ENCODE data around the gene PDE4B.
"Not testable (repeated sequence)": the region's sequence is repeated elsewhere in the genome, so short reads cannot be mapped to it uniquely, and the experiment has no call there.

The PDE4B gene

DNA sequence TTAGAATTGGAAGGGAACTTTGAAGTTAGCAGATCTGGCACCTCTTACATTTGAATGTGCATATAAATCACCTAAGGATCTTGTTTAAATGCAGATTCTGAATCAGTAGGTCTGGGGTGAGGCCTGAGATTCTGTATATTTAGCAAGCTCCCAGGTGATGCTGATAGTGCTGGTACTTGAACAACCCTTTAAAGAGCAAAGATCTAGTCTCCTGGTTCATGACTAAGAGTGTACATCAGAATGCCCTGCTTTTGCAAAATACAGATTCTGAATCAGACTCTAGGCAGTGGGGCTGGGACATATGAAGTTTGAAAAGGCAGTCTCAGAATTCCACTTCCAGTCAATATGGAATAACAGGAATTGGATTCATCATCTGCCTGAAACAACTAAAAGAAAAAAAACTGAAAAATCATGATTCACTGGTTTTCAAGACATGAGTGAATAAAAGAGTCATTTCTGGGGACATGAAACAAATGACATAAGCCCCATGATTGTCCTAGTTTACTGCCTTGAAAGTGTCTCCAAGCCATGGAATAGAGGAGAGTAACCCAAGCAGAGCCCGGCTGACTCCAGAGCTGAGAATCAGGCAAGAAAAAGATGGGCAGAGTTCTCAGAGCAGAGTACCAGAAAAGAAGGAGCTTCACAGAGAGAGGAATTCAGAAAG, 591.7 kb downstream of the PDE4B start:
- no peak for DNase-seq (ENCODE audit: low read depth in 2 of 2)

DNA sequence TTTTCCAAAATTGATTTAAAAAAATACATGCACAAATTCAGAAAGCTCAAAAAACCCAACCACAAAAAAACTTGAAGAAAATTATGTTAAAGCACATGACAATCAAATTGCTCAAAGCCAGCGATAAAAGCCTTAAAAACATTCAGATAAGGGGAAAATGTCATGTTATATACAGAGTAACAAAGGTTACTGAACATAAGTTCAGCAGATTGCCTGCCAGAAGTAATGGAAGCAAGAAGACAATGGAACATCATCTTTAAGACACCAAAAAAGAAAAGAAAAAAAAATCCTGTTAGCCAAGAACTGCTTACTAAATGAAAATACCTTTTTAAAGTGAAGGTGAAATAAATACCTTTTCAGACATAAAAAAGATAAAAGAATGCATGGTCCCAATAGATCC, 594.0 kb downstream of the PDE4B start:
- DNase-seq (ENCODE audit: low read depth in 2 of 2), result no peak

DNA sequence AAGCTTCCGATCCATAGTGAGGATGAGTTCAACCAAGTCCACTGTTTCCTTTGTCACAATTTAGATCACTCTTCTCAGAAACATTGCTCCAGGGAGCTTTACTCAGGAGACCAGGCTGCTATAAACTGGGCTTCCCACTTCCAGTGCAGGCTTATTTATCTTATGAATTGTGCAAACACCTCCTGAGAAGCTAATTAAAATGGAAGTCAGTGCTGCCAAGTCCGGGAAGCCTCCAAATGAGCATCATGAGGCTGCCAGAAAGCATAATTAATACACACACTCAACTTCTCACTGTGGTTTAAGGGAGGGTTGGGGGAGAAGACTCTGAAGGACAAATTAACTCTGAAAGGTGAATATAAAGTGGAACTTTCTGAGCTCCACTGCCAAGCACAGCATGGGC, 596.2 kb downstream of the PDE4B start:
- no peak for DNase-seq (ENCODE audit: low read depth in 2 of 2)

DNA sequence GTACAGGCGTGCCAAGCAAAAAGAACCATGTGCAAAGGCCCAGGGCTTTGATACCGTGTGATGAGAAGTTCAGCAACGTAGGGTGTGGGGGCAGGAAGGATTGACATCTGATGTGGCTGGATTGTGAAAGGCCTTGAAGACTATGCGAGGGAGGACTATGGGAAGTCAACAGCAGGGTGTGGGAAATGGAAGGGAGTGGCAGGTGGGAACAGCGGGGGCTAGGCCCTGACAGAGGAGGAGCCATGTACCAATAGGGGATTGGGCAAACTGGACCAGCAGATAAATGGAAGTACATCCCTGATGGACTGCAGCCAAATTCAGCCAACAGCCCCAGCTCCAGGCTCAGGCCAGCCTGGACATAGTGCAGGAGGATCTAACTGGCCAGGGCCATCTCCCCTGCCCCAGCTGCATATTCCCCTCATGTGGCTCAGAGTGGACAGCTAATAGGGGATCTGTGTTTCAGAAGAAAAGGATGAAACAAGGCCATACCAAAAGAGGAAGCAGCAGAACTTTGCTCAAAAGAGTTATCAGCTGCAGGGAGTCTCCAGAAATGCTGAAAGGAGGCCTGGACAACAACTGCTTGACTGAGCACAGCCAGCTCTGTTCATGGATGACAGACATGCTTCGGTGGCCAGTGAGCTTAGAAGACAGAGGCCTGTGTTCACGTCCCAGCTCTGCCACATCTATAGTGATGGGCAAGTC, 601.0 kb downstream of the PDE4B start:
- no peak for DNase-seq (ENCODE audit: low read depth in 2 of 2)

DNA sequence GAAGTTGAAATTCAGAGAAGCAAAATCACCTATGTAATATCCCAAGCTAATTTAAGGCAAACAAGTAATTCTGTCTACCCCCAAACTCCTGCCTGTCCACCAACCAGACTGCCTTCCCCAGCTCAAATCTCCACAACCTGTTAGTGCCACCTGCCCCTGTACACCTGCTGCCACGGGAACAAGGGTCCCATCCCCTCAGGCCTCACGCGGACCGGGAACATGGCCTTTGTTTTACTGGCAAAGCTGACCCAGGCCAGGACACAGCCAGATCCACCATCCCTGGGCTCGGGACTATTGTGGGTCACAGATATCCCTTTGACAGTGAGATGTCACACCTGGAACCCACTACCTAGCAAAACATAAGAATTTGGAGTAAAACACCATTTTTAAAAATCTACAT, 601.9 kb downstream of the PDE4B start:
- no peak for DNase-seq (ENCODE audit: low read depth in 2 of 2)

DNA sequence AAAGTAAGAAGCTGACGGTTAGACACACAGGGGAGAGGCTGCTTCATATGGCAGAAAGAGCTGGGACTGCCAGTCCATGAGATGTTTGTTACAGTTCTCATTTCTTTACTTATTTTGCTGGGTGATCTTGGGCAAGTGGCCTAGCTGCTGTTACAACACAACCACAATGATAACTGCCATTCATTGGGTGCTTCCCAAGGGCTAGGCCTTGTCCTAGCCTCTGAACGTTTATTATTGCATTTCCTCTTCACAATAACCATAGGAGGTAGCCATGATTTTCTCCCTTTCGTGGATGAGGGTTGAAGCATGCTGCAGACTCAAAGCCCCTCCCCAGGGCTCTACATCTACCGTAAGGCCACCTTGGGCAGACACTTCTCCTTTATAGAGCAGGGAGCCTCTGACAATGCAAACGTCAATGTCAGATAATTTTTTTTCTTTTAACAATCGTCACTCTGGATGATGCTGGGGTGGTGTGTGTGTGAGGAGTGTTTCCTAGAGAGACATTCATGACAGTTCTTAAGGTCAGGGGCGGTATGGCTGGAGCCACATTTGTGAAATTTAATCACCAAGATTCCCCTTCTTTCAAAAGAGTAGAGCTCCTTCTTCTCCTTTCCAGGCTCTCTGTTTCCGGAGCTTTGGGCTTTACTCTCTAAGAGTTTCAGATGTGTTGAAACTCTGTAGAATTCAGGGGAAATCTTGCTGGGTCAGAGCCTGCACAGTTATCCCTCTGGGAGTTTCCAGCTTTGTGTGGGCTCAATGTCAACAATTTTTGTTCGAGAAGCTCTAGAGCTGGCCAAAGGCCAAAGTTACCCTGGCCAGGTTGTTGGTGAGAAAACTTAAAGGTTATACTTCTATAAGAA, 602.7 kb downstream of the PDE4B start:
- DNase-seq (ENCODE audit: low read depth in 2 of 2), result no peak

DNA sequence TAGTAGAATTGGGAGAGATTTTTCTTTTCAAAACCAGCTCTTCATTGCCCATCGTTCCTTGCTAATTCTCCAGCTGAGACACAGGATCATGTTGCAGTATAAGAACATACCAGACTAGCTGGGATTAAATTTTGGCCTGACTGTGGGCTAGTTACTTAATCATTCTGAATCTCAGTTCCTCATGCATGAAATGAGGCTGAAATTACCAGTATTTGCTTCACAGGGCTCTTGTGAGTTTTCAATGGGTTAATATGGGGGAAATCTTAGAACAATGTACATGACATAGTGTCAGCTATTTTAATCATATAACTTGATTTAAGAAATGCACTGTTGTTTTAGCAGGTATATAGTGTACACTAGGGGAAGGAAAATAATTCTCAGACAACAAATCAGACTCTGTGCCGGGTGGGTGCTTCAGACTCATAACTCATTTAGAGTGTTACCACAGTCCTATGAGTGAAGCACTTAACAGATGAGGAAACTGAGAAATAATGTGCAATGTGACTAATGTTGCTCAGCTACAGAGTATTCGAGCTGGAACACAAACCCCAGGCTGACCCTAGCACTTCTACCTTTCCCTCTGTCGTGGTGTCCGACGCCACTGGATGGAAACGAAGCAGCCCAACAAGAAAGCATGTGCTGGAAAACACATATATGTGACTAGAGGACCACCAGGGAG, 603.7 kb downstream of the PDE4B start:
- DNase-seq (ENCODE audit: low read depth in 2 of 2), result no peak

DNA sequence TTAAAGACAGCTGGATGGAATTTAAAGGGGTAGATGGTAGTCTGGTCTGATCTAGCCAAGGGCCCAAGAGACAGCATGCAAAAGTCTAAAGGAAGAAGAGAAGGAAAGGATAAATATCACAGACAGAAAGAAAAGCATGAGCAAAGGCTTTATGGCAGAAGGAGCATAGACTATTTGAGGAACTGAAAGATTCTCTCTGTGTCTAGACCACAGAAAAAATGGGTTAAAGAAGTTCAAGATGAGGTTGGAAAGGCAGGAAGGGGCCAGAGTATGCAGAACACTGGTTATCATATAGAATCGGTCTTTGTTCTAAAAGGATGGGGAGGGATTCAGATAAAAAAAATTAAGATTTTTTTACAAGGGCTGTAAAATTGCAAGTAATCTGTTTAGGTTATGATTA, 604.5 kb downstream of the PDE4B start:
- DNase-seq (ENCODE audit: low read depth in 2 of 2), result no peak

DNA sequence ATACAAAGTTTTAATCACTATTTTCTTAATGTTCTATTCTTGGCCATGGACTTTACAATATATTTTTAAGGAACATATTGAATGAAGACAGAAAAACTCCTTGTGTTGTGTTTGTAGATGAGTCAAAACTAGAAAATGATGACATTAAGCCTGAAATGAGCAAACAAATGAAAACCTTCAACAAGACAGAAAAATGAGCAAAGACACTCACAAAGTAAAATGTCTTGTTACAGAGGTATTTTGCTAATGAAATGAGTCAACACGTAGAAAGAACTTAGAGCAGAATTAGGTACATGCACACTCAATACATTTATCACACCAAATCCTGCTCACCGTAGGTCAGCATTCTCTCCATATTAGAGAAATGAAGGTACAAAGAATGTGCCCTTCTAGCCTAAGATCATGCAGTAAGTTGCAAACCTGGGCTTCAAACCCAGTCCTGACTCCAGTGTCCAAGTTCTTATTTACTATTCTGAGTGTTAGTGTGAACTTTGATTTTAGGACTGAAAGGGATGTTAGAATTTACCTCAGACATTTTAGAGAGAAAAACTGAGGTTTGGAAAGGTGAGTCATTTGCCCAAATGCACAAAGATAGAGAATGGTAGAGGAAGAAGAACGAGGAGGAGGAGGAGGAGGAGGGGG, 607.3 kb downstream of the PDE4B start:
- no peak for DNase-seq (ENCODE audit: low read depth in 2 of 2)

DNA sequence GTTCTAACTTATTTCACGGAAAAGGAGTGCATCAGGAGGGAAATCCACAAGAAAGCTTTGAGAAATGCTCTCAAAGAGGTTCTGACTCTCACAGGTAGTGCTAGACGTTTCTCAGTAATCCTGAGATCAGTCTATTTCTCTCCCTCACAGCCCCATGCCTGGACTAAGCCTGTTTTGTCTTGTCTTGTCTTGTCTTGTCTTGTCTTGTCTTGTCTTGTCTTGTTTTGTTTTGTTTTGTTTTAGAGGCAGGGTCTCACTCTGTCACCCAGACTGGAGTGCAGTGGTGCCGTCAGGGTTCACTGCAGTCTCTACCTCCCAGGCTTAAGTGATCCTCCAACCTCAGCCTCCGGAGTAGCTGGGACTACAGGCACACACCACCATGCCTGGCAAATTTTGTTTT, 608.0 kb downstream of the PDE4B start:
- no peak for DNase-seq (ENCODE audit: low read depth in 2 of 2)

DNA sequence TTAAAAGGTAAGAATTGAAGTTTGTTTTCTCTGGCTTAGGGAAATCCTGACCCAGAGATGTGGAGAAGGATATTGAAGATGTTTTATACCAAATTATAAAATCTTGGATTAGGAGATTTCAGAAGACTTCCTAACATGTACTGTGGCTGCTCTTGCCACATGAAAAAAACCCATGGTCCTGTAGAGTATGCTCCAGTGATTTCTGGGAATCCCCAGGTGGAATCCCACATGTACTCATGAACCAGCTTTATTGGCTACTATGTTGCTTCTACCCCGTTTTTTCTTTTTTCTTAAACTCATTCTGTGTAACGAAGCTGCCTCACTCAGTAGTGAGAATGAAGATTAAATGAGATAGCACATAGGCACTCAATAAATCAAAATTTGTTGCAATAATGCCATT, 608.5 kb downstream of the PDE4B start:
- DNase-seq (ENCODE audit: low read depth in 2 of 2), result no peak

DNA sequence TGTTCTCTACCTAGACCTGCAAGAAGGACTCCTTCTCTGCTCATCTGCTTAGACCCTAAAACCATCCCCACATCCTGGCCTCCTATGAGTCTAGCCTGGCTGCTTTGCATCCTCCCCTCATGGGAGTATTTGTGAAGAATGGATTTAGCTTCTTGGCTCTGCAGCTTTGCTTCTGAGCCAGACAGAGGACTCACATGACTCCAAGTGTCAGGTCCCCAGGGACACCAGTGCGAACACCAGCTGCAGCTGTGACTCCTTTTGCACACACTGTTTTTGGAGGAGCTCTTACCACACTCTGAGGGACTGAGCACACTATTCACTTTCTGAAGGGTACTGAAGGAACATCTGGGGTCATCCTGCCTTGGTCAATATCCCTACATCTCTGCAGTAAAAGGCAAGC, 609.5 kb downstream of the PDE4B start:
- no peak for DNase-seq (ENCODE audit: low read depth in 2 of 2)

DNA sequence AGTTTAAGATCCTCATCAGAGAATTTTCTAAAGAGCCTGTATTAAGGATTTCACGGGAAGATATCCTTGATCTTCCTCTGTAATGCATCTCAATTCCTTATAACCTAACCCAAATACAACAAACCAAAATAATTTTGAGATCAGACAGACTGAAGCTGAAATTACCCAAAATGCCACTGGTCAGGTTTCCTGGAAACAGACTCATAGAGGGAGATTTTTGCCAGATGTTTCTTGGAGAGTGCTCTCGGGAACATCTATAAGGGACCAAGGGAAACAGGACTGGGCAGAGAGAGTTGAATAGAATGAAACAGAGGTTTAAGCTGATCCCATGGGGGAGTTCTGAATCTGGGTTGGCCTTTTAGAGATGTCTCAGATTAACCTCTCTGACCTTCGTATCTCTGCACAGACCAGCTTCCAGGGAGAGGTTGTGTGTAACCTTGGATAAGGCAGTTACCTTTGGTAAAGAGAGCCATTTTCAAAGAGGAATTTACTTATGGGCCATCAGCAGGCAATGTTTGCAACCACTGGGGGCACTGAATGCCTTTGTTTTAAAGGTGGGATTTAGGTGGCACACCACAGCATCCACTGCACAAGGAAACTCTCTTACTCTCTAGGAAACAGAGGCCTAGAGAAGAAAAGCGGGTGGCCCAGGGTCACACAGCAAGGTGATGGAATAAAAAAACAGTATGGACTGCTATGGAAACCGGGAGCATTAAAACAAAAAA, 610.5 kb downstream of the PDE4B start:
- no peak for DNase-seq (ENCODE audit: low read depth in 2 of 2)

DNA sequence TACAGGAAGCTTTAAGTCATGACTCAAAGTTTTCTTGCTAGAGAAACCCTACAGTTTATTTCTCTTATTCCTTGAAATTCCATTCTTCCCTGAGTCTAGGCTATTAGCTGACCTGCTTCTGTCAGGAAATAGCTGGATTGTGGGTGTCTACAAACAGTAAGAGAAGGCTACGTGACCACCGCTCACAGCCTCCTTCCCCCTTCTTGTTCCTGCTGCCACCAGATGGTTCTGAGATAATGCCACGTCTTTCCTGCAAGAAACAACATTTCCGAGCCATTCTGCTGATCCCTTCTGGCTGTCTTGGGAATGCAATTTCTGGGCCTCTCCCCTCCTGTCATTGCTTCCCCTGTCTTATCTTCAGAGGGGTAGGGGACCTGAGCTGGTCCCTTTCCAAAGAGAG, 612.4 kb downstream of the PDE4B start:
- DNase-seq (ENCODE audit: low read depth in 2 of 2), result no peak

DNA sequence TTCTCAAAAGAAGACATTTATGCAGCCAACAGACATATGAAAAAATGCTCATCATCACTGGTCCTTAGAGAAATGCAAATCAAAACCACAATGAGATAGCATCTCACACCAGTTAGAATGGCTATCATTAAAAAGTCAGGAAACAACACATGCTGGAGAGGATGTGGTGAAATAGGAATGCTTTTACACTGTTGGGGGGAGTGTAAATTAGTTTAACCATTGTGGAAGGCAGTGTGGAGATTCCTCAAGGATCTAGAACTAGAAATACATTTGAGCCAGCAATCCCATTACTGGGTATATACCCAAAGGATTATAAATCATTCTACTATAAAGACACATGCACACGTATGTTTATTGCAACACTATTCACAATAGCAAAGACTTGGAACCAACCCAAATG, 618.8 kb downstream of the PDE4B start:
- DNase-seq (ENCODE audit: low read depth in 2 of 2), result not testable (repeated sequence)

DNA sequence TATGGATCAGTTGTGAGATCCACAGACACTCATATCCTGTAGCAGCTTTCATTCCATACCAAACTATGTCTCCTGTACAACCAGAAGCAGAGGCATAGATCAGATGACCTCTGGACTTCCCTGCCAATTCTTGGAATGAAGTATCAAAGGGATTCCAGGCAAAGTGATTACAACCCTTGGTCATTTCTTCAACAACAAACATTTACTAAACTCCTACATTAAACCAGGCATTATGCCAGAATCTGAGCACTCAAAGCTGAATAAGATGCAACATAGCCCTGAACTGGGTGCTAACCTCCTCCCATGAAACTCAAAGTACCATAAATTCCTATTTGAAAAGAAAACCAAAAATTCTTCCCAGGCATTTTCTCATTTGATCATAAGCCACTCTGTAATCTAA, 620.0 kb downstream of the PDE4B start:
- no peak for DNase-seq (ENCODE audit: low read depth in 2 of 2)

DNA sequence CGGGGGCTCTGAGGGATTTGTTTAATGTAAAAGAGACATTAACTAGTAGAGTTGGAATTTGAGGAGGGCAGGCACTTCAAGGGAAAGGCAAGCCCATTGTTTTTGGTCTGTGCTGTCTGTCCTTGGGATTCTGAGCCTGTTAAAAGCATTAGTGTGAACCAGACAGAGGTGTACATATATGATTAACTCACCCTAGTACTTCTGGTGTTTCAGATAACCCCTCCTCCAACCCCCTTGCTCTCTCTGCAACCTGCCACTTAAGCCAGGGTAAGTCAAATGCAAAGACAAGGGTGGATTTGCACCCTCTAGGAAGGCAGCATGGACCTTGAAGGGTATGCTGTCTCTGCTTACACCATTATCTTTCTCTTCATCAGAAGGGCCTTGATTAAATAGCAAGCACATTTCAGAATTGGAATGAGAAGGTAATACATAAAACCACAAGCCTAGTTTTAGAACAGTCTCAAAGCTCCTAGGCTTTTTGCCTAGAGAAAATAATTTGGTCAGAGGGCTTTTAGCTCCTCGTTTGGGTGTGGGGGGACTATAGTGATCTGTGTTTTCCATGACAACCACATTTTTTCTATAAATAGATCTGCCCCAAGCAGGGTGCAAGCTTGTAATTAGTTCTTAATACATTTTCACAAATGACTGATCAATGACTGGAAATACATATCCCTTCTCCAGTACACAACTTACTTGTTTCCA, 620.6 kb downstream of the PDE4B start:
- DNase-seq (ENCODE audit: low read depth in 2 of 2), result no peak

DNA sequence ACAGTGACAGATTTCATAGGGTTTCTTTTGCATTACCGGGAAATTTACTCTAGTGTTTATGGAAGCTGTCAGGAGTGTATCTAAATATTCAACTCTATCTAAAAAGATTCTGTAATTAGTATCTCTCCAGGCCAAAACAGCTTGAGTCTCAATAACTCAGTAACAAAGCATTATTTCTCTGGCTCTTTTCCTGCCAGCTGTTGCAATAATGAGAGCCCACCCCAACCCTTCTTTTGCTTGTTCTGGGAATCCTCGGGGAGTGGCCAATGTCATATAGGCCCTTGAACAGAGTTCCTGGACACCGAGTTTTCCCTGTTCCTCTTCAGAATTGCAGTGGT, 621.1 kb downstream of the PDE4B start:
- DNase-seq (ENCODE audit: low read depth in 2 of 2), result no peak

DNA sequence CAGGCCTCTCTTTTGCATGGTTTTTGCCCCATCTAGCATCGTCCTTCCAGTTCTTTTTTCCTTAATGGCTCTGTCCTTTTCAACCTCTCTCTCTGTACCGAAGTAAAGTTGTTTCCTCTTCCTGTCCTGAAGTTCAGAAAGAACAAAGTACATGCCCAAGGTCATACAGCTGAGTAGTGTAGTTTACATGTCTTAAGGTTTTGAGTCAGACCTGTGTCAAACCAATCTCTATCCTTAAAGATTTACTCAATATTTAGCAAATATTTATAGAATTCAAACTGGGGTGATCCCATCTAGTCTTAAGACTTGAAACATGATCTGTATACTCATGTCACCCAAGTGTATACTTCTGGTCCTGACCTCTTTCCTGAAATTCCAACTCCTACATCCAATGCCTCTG, 622.6 kb downstream of the PDE4B start:
- DNase-seq (ENCODE audit: low read depth in 2 of 2), result no peak

DNA sequence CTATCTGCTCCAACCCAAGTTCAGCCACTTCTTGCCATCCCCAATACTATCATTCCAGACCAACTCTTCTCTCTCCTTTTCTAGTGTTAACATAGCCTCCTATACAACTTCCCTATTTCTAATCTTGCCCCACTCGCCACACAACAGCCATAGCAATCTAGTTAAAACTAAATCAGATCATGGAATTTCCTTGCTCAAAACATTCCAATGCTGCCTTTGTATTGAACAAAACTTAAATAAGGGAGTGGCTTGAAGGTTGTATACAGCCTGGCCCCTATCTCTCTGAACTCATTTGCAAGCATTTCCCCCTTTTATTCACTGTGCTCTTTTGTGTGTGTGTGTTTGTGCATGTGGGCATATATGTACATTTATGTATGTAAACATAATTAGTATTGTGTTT, 623.2 kb downstream of the PDE4B start:
- no peak for DNase-seq (ENCODE audit: low read depth in 2 of 2)

DNA sequence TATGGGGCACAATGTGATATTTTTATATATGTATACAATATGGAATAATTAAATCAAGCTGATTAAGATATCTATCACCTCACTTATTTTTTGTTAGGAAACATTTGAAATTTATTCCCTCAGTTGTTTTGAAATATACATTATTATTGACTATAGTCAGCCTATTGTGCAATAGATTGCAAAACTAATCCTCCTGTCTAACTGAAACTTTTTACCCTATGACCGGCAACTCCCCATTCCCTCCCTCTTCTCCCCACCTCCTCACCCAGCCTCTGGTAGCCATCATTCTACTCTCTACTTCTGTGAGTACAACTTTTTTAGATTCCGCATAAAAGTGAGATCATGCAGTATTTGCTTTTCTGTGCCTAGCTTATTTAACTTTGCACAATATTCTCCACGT, 623.6 kb downstream of the PDE4B start:
- DNase-seq (ENCODE audit: low read depth in 2 of 2), result no peak

Data from stimulated activated CD8-positive, alpha-beta memory T cell treated with anti-CD3 and anti-CD28 coated beads, Interleukin-2, amount 100 ng/mL, for 1 hour (primary cell).